Activated CD8-positive, alpha-beta memory T cell treated with anti-CD3 and anti-CD28 coated beads, Interleukin-2, amount 50 U/mL, for 24 hours (primary cell): ENCODE measurements around the gene WNT9A.

Source experiments
- DNase-seq: peaks from one replicate; pipeline ENCODE4 v3.0.0-alpha.2; 2020; ENCODE audit errors: extremely low read depth

The WNT9A gene

DNA sequence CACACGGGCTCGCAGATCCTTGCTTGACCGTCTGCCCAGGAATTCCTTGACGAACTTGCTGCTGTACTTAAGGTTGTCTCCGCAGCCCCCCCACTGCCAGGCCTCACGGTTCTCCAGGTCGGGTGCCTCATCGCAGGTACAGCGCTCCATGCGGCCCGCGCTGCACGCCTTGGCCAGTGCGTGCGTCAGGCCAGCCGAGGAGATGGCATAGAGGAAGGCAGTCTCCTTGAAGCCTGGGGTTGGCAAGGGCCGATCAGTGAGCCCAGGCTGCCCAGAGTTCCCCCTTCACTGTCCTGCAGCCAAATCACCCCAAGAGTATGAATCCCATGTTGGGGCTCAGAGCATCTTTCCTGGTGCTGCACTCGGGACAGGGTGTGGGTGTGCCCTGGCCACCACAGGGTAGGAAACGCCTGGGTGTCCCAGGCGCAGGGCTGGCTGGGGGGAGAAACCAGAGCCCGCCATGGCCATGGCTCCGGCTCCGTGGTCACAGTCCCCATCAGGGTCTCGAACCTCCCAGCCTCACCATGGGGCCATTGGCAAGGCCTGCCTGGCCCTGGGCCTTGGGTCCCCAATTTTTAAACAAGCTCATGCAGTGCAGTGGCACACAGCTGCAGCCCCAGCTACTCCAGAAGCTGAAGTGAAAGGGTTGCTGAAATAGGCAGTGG lies 23.4 kb downstream of the WNT9A start:
- no peak for DNase-seq

DNA sequence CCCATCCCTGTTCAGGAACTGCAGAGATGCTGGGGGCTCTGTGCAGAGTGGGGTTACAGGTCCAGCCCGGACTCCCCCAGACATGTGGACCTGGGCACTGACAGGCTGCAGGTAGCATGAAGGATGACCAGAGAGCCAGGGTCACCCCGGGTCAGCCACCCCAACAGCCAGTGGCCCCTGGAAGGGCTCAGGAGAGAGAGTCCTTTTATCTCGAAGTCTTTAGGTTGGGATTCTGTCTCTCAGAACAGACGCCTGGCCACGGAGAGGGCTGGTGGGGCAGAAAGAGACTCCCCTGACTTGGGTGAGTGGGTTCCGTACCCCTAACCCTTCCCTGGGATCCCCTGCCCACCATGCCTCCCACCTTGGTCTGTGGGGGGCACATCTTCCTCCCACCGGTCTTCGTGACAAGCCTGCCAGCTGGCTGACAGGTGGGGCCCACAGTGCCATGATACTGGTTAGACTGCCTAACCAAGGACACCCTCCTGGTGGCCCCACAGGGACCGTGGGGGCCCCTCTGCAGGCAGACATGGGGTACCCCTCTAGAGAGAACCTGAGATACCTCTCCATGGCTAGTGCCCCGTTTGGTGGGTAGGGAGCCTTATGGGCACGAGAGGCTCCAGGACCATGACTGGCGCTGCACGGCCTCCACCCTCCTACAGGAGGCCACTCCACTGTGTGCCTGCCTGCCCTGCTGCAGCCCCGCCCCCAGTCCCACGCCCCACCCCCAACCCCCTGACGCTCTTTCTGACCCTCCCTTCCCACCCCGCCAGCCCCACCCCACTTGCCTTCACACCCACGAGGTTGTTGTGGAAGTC lies 24.2 kb downstream of the WNT9A start:
- DNase-seq: no peak

DNA sequence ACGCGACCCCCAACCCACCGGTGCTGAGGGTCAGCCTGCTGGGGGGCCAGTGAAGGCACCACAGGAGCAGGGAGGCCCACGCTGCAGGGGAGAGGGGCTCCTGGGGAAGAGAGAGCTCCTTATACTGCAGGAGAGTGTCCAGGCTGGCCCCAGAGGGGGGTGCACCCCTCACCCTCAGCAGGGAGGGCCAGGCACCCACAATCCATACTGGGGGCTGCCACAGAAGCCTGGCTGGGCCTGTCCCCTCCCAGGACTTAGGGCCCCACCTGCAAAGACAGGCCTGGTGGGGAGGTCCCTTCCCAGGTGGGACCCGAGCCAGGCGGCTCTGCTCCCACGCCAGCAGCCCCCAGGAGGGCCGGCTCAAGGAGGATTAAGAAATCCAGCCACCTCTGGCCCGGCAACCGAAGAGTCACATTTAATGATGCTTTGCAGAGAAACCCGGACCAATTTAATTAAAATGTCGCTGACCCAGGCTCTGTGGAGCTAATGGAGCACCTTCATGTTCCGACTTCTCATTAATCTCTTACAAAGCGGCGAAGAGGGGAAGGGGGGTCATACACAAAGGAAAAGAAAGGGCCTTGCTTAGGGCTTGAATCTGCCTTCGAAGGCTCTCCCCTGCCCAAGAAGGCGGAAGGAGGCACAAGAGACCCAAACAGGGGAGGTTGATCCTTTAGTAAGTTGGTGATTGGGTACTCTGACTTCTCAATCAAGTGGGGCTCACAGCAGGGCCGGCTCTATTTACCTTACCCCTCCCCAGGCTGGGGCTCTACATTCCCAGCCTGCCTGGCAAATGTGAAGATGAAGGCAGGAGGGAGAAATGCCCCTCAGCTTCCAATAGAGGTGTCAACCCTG lies 25.0 kb downstream of the WNT9A start:
- DNase-seq: no peak

DNA sequence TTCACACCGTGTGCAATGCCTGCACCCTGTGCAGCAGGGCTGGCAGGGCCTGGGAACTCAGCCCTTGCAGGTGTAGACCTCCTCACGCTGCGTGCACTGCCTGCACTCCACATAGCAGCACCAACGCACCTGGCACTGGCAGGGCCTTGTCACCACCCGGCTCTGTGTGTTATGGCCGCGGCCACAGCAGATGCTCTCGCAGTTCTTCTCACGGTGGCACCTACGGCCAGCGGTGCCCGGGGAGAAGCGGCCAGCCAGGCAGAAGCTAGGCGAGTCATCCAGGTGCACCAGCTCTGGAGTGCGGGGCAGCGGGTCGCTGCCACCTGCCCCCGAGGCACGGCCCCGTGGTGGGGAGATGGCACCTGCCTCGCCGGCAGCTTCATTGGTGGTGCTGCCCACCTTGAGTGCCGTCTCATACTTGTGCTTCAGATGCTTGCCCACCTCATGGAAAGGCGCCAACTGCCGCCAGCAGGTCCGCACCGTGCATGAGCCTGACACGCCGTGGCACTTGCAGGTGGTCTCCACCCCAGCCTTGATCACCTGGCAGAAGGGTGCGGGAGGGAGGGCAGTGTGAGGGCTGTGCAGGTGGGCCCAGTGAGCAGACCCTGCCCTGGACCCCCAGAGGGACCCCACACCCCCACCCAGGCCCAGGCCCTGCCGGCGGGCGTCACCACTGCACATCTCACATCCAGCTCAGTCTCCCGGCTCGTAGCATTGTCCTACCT lies 26.1 kb downstream of the WNT9A start:
- no peak for DNase-seq

DNA sequence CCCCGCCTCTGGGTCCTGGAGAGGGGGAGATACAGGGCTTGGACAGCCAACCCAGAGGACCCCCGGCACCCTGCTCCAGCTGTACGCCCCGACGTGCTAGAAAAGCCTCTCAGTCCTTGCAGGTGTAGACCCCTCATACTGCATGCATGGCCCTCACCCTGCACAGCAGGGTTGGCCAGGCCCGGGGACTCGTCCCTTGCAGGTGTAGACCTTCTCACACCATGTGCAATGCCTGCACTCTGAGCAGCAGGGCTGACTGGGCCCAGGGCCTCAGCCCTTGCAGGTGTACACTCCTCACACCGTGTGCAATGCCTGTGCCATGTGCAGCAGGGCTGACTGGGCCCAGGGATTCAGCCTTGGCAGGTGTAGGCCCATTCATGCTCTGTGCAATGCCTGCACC lies 26.8 kb downstream of the WNT9A start:
- no peak for DNase-seq

DNA sequence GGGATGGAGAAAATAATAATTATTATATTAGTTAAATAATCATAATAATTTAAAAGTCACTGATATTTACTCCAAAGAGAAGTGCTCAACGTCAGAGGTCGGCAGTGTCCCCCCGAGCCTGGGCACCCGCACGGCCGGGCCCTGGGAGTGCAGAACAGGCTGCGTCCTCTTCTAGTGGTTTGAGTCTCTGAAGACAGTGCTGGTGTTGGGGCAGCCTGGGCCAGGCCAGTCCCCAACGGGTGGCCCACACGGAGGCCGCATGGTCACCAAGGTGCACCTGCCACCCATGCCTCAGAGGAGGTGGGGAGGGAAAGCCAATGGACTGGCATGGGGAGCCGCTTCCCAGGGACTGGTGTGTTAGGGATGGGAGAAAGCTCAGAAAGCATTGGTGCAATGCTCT lies 27.3 kb downstream of the WNT9A start:
- DNase-seq: no peak

DNA sequence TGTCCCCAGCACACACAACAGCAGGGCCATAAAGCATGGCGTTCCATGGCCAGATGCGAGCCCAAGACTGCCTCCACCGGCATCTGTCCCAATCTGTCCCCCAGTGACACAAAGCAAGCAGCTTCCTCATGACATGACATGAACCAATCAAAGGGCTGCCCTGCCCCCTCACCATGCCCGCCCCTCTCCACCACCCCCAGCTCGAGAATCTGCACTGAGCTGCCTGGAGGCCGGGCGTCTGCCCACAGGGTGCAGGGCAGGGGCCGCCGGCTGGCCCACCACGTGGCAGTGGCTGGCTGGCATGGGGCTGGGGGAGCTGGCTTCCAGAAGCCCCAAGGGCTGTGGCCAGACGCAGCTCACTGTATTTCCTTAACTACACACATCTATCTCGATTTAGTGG lies 27.8 kb downstream of the WNT9A start:
- DNase-seq: no peak

DNA sequence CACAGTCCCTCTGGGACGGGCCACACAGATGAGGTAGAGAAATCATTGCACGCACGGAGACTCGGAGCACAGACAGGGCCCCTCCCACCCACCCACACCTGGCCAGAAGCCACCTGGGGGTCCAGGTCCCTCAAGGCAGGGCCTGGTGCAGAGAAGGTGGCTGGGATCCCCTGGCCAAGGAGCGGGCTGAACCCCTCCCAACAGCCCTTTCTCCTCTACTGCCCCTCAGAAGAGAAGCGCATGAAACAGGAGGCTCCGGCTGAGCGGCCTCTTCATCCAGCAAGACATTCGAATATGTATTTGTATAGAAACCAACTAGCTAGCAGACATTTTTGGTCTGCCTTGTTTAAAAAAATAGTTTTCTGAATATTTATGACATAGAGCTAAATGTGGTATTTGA lies 29.0 kb downstream of the WNT9A start:
- DNase-seq: no peak

DNA sequence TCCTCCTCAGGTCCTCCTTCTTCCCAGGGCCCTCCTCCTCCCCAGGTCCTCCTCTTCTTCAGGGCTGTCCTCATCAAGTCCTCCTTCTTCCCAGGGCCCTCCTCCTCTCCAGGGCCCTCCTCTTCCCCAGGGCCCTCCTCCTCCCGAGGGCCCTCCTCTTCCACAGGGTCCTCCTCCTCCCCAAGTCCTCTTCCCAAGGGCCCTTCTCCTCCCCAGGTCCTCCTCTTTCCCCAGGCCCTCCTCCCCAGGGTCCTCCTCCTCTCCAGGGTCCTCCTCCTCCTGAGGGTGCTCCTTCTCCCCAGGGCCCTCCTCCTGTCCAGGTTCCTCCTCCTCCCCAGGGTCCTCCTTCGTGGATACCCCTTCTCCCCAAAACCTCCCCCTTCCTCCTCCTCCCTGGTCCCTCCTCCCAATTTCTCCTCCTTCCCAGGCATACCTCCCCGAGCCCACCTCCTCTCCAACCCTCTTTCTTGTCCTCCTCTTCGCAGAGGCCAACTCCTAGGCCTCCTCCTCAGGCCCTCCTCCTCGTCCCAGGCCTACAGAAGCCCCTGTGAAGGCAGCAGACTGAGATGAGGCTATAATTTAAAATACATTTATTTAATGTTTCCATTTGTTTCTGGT lies 29.5 kb downstream of the WNT9A start:
- no peak for DNase-seq

DNA sequence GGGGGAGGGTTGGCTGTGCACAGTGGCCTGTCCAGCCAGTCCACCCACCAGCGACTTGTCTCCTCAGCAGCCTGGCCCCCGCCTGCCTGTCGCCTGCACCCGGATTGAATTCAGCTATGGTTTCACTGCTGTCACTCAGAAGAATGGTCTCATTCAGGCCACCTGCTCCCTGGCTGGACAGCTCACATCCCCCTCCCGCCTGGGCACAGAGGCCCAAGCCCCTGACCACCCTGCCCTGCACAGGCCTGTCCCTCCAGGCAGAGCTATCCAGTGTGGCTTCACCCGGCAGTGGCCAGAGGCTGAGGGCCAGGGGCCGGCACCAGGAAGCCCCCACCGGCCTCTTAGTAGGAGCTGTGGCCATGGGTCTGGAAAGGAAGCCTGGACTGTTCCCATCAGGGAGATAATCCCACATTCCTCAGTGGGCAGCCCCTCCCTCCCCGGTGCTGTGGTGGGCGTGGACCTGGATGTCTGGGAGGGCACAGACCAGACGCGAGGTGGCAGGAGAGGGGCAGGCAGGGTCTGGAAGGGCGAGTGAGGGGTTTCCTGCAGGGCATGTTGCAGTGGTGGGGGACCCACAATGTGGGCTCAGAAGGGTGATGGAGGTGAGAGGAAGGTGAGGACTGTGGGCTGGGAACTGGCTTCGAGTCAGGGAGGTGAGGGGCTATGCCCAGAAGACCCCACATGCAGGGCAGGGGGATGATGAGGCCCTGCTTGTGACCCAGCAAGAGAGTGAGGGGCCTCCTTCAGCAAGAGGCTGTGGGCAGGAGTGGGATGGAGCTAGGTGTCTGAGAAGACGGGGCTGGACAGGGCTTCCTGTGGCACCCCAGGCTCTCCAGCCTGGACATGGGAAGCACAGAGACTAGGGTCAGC lies 30.4 kb downstream of the WNT9A start:
- no peak for DNase-seq

DNA sequence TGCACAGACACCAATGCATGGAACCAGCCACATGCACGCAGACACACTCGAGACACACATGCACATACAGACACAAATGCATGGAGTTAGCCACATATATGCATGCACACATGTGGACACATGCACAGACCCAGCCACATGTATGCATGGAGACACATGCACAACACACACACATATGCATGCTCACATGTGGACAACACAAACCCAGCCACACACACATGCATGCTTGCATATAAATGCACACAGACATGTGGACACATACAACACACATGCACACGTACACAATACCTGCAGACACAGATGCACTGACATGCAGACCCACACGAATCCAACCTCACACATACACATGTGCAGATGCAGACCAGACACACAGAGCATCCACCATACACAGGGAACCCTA lies 31.1 kb downstream of the WNT9A start:
- no peak for DNase-seq

DNA sequence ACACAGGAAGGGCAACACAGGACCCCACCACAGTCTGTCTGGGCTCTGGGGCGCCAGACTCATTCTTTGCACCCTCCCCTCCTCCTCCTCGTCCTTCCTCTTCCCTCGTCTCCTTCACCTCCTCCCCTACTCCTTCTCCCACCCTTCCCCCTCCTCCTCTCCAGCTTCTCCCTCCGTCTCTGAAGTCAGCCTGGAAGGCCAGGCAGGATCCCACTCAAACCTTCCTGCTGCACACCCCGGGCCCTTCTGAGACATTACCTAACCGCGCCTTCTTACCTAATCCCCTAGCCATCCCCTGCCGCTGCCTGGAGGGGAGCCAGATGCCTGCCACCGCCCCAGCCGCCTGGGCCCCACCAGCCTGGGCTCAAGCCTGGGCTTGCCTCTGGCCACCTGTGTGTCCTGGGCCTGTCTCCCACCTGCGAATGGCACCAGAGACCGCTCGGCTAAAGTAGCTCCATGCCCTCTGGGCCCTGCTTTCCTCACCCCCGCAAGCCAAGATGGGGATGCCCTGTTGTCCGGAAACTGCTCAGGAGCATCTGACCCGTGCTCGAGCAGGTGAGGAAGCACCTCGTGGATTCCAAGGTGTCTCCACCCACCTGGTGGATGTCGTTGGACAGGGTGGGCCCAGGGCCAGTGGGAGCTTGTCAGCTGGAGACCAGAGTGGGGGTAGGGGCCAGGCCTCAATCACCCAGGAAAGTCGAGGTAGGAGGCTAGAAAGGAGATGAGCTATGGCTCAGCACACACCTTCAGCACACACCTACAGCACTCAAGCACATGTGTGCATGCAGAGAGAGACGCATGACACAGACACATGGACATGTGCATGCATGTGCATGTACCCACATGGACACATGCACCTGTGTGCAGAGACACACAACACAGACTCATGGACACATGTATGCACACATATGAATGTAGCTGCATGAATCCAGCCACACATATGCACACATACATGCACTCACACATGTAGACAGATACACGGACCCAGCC lies 31.9 kb downstream of the WNT9A start:
- DNase-seq: no peak

DNA sequence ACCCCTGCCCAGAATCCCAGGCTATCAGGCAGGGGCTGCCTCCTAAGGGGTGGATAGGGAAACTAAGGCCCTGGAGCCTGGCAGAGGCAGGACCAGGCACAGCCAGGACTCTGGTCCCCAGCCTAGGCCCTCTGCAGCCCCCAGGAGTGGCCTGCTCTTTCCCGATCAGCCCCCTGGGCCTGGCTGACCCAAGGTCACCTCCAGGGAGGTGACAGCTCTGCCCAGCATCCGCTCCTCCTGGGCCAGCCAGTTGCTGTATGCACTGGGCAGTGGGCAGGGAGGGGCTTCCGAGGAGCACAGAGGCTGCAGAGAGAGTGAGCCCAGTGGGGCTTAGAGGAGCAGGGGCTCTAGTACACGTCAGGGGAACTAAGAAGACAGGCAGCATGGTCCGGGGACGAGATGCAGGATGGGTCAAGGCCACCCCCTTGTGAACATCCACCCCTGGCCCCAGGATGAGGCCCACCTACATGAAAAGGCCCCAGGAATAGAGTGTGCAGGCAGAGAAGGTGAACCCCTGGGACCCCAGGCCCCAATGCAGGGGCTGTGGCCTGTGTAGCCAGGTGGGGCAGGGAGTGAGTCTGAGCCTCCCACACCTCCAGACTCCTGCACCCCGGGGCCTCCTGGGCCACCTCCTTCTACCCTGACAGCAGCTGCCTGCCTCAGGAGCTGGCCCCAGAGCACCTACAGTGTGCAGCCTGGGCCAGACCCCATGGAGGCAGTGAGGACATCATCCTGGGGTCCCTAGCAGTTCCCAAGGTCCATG lies 32.8 kb downstream of the WNT9A start:
- no peak for DNase-seq

DNA sequence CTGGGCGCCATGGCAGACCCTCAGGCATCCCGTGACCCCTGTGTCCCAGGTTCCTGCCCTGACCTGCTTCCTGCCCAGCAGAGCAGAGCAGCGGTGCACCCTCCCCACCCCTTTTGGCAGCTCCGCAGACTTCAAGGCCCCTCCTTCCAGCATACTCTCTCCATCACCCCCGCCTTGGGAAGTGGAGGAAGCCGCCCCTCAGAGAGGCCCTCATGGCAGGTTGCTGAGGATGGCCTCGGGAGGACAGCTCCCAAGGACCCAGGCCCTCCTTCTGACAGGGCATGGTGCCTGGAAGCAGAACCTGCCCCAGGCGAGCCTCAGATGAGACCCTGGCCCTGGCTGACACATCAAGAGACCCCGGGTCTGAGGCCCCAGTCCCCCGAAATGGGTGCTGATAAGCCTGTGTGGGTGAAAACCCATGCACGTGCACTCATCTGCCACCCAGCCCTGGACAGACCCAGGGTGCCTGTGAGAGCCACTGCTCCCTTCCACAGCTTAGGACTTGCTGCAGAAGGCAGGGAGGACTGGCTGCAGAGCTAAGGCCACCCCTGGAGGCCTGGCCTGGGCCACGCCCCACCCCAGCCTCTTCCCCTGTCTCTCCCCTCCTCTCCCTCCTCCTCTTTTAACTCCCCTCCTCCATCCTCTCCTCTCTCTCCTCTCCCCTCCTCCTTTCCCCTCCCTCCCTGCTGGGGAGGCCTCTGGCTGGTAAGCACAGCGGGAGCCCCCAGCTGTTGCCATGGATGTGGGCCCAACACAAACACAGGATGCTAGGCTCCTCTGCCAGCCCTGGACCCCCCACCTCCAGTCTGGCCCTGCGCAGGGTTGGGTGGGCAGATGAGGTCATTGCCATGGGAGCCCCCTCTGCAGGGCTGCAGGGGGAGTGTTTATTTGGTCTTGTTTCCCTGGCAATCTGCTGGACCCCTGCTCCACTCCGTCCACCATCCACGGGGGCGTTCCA lies 33.7 kb downstream of the WNT9A start:
- DNase-seq: no peak

DNA sequence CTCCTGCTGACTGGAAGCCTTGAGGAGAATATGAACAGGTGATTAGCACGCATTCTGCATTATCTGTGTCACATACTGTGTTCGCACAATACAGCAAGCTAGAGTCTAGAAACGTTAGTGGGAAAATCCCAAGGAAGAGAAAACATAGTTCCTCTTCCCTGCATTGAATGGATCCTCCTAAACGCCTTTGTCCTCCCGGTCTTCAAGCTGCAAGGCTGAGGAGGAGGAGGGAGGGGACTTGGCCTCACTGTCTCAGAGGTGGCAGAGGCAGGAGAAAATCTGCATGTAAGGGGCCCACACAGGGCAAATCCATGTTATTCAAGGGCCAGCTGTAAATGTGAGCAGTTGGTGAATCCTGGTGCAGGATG lies 34.4 kb downstream of the WNT9A start:
- DNase-seq: no peak

DNA sequence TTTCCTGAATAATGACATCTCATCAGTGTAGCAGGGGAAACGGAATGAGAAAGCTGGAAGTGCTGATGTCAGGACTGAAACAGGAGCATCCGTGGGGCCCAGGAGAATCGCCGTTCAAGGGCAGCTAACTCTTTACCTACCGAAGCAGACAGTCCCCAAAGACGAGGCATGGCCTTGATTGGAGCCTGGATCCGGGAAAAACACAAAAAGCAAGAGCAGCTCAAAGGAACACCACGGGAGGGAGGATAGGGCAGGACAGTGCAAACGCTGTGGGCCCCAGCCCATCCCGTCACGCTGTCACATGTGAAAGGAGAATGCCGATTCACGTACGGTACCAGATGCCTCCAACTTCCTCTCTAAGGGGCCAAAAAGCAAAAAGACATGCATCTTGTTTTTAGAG lies 34.9 kb downstream of the WNT9A start:
- no peak for DNase-seq

DNA sequence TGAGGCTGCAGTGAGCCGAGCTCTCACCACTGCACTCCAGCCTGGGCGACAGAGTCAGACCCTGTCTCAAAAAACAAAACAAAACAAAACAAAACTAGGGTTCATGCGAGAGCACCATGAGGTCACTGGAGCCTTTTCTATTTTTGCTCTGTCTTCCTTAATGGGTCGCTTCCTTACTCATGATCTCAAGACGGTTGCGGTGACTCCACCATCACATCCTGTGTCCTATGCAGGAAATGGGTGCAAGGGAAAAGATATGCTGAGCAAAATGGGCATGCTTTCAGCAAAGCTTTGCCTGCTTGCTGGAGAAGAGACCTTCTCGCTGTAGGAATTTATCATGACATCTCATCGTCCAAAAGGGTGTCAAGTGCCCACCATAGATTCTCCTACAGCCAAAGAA lies 36.4 kb downstream of the WNT9A start:
- DNase-seq: no peak
